SK-MEL-5 (cell line): Measurements from ENCODE around the gene DPYSL3. TPM values are rescaled to one million over a fixed set of nuclear protein-coding genes. Genes with fewer than 3 reads are reported as not detected.
"Not testable (repeated sequence)": the region's sequence is repeated elsewhere in the genome, so short reads cannot be mapped to it uniquely, and the experiment has no call there.

Source experiments
- DNase-seq: peaks from one replicate; pipeline ENCODE4 v3.0.0-alpha.2; 2016; ENCODE audit warnings: low read depth, low spot score
- in situ Hi-C: cut with HindIII; loops from 2 replicates; pipeline ENCODE4 v1.10.0; 2016; ENCODE audit warnings: low sequenced_read_pairs, high pct_unique_total_duplicates, low pct_unique_long_range_greater_than_20kb
- small RNA-seq, 2 experiments: library from RNA; depleted of rRNA; stranded (forward); fragments of <200 nt; gene quantifications; one replicate each; pipeline ENCODE3, GENCODE V24; 2014
- total RNA-seq: library from RNA; depleted of rRNA; stranded (reverse); fragments of >200 nt; shearing (Covaris generic); gene quantifications from 2 replicates; pipeline ENCODE4 v1.2.3, GENCODE V29; 2014

DPYSL3 gene
- total RNA-seq, 1 experiment from 2014 or later = 16.5 TPM

DNA sequence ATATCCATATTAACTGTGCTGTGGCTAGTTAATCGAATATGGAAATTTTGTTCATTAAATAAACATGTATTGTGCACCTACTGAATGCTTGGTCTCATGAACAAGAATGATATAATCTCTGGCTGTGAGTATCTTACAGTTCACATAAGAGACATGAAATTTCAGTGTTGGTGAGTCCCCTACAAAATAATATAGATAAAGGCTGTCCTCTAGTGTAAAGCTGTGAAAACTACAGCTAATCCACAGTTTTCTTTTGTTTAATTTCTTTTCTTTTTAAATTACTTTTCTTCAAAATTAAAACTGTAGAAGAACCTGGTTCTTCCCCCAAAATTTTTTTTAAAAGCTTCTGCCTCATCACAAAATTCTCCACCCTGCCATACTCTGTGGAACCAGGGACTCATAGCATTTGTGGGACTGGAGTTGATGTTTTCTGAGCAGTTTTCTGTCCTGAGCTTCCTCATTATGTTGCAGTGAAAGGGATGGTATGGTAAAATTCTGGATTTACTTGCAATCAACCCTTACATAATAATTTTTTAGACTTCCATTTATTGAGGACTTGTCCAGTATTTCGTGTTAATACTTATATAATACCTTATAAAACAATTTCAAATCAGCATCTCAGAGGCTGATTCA is 140.0 kb downstream of the DPYSL3 start:
- in situ Hi-C loops = no loop called here
- DNase-seq = peak; percentile 61

- in situ Hi-C loops, DNase-seq: not testable (repeated sequence)
Measured at GRCh38 chr5:147367381-147367780, 142.5 kb downstream of the DPYSL3 start.

- in situ Hi-C loops = no loop called here
- peak; percentile 83 for DNase-seq
Measured at GRCh38 chr5:147361441-147362175, 148.3 kb downstream of the DPYSL3 start.

- no peak for DNase-seq
- in situ Hi-C loops = no loop called here
Measured at GRCh38 chr5:147360816-147361215, 149.1 kb downstream of the DPYSL3 start.

DNA sequence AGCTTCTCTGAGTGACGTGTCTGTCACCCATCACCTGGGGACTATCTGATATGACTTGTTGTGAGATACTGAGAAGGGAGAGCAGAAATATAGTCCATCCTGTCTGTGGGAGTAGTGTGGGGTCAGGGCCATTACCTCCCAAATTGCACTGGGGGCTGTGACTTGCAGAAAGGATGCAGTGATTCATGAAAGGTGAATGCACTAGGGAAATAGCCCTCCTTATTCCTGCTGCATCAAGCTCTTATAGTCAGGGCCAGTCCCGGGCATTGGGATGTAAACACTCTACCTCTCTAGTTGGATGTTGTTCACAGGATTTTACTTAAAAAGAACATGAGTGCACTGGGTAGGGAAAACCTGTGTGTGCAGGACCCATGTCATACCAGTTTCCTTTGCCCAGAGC is 150.3 kb downstream of the DPYSL3 start:
- in situ Hi-C loops = no loop called here
- DNase-seq = no peak

DNA sequence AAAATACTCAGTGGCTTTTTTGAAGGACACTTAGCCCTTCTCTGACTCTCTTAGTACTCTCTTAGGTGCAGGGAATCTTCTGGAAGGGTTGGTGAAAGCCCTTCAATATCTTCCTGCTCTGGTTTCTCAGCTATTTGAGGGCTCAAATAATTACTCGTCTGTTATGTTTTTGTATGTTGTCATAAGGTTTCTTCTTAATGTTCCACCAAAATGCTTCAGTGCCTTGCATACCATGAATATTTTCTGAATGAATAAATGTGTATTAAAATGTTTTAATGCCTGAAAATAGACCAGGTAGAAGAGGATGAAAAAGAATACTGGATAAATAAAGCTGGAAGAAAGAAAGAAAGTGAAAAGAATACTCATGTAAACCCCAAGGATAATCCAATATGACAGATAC is 150.8 kb downstream of the DPYSL3 start:
- no peak for DNase-seq
- in situ Hi-C loops = no loop called here

GRCh38 chr5:147349241-147349640 is 160.6 kb downstream of the DPYSL3 start:
- peak; percentile 55 for DNase-seq
- in situ Hi-C loops = no loop called here

DNA sequence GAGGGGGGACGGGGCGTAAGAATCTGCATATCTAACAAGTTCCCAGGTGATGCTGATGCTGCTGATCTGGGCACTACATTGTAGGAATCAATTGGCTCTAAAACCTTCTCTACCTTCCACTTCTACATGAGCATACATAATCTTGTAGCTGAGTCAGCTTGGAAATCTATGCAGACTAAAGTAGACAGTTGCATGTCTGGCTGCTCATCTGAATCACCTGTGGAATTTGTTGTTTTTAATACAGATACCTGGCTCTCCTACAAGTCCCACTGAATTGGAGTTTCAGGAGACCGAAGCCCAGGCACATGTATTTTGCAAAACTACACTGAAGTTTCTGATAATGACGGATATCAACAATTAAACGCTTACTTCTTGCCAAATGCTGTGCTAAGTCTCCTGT is 161.4 kb downstream of the DPYSL3 start:
- in situ Hi-C loops = no loop called here
- DNase-seq = no peak

- in situ Hi-C loops = no loop called here
- DNase-seq = no peak
Measured at GRCh38 chr5:147348046-147348445, 161.8 kb downstream of the DPYSL3 start.

GRCh38 chr5:147346006-147346561 is 163.8 kb downstream of the DPYSL3 start:
- in situ Hi-C loops = no loop called here
- peak; percentile 99 for DNase-seq

DNA sequence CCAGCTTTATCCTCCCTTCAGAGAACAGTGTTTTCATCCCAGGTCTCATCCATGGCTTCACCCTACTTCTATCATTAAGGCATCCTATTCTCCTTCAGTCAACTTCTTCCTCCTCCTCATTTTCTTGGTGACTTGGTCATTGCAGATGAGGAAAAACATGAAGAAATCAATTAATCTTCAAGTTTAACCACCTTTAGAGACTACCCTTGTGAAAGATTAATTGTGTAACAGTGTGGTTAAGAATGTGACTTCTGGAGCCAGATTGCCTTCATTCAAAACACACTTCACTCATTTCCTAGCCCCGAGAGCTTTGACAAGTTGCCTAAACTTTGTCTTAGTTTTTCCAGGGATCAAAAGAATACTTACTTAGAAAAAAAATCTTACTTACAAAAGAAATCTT is 165.0 kb downstream of the DPYSL3 start:
- no peak for DNase-seq
- in situ Hi-C loops = no loop called here

DNA sequence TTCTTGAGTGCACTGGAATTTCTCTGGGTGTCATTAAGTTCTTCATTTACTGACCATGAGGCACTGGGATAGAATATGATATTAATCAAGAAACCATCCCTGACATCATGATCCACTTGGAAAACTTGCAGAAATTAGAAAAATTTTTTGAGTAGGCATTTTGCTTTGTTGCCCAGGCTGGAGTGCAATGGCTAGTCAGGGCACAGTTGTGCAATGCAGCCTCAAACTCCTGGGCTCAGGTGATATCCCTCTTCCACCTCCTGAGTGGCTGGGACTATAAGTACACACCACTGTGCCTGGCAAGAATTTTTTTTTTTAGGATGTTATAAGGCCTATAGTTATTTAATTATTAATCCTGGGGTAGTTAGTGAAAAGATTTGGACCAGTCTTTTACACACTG is 168.5 kb downstream of the DPYSL3 start:
- DNase-seq = no peak
- in situ Hi-C loops = no loop called here

DNA sequence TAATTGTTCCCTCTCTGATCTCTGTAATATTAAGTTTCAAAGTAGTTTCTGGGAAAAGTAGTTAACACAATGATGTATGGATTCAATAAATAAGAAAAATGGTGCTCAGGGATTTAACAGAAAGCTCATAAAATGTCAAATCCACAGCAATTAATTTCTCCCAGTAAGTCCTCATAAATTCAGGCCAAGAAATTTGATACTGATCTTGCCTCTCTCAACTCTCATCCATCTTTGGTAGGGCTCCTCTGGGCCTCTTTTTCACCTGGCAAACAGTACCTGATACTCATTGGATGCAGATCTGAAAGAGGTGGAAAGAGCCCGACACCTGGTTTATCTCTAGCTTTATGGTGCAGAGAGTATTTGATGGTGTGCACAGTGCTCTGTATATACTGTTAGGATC is 168.9 kb downstream of the DPYSL3 start:
- no peak for DNase-seq
- in situ Hi-C loops = no loop called here

Small RNA genes within 50 kb of the gene (small RNA-seq; reads per million reads assigned to genes)
- gene AC011373.1 = 0 reads per million in 2 experiments
